NCI-H524 treated with DMSO at 0.1 percent for 48 hours (cell line): ENCODE data around the gene PABPC1L2A.
A peak's percentile ranks its signal among the peaks of the same experiment; 100 is the strongest.
"Not testable (repeated sequence)": the region's sequence is repeated elsewhere in the genome, so short reads cannot be mapped to it uniquely, and the experiment has no call there.

Experiments used
- DNase-seq: peaks from one replicate; lab custom pipeline; 2025; lab: John Stamatoyannopoulos, UW

The PABPC1L2A gene

GRCh38 chrX:73079024-73079562 lies at the start of gene PABPC1L2A:
Gene PABPC1L2A (minus strand): TSS chrX:73079512. CDS start chrX:73079386, 126 bp downstream.
- DNase-seq = not testable (repeated sequence)

DNA sequence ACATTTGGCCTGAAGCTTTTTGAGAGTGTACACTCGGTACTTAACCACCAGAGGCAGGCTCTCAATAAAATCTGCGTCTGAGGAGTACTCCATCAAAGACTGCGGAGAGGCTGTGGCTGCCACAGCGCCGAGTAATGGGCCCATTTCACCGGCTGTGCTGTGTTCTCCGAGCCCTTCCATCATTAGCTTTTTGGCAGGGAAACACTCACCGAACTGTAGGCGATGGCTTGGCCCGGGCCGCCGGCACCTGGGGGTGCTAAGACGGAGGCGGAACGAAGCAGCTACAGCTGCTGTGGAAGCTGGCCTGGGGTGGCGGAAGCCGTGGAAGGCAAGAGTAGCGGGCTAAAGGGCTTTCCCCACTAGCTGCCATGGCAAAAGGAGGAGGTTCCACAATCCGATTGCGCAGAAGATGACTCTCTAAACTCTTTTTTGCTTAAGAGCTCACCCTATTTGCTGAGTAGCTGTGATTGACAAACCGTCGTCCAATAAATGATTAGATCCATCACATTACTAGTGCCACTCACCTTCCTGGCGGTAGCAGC lies 48.5 kb upstream of the PABPC1L2A start:
- DNase-seq = peak; percentile 0

DNA sequence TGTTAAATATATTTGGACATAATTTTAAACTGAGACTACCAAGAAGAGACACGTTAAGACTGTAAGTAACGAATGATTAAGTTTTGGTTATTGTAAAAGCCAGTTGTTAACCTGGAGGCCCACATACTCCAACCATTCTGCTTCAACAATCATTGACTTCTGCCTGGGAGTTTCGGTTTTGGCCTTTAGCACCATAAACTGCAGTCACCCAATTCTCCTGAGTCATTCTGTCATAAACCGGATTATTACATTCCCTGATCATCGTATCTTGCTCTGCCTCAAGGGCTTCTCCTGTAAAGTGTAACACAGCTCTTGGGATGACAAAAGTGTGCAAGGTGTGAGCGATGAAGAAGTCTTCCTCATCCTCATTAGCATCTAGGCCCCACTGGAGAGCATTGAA lies 46.9 kb upstream of the PABPC1L2A start:
- DNase-seq = no peak

DNA sequence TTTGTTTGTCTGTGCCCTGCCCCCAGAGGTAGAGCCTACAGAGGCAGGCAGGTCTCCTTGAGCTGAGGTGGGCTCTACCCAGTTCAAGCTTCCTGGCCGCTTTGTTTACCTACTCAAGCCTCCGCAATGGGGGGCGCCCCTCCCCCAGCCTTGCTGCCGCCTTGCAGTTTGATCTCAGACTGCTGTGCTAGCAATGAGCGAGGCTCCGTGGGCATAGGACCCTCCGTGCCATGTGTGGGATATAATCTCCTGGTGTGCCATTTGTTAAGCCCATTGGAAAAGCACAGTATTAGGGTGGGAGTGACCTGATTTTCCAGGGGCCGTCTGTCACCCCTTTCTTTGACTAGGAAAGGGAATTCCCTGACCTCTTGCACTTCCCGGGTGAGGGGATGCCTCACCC lies 20.2 kb upstream of the PABPC1L2A start:
- DNase-seq = not testable (repeated sequence)

- DNase-seq = not testable (repeated sequence)
Measured at GRCh38 chrX:73086766-73087165, 7.5 kb upstream of the PABPC1L2A start.

GRCh38 chrX:73079884-73080283 lies 572 bp upstream of the PABPC1L2A start:
- not testable (repeated sequence) for DNase-seq

GRCh38 chrX:73078597-73078996 lies 715 bp downstream of the PABPC1L2A start:
- DNase-seq = not testable (repeated sequence)

- DNase-seq = no peak
Measured at GRCh38 chrX:73076838-73077237, 2.5 kb downstream of the PABPC1L2A start.

GRCh38 chrX:73069365-73070035 lies 9.8 kb downstream of the PABPC1L2A start:
- no peak for DNase-seq

DNA sequence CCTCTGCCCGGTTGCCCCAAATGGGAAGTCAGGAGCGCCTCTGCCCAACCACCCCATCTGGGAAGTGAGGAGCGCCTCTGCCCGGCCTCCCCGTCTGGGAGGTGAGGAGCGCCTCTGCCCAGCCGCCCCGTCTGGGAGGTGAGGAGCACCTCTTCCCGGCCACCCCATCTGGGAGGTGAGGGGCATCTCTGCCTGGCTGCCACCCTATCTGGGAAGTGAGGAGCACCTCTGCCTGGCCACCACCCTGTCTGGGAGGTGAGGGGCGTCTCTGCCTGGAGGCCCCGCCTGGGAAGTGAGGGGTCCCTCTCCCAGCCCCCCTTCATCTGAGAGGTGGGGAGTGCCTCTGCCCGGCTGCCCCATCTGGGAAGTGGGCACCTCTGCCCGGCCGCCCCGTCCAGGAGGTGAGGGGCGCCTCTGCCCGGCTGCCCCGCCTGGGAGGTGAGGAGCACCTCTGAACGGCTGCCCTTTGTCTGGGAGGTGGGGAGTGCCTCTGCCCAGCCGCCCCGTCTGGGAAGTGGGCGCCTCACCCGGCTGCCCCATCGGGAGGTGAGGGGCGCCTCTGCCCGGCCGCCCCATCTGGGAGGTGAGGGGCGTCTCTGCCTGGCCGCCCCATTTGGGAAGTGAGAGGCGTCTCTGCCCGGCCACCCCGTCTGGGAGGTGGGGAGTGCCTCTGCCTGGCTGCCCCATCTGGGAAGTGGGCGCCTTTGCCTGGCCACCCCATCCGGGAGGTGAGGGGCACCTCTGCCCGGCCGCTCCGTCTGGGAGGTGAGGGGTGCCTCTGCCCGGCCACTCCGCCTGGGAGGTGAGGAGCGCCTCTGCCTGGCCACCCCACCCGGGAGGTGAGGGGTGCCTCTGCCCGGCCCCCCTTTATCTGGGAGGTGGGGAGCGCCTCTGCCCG lies 10.6 kb downstream of the PABPC1L2A start:
- no peak for DNase-seq

- not testable (repeated sequence) for DNase-seq
Measured at GRCh38 chrX:73067761-73068466, 11.4 kb downstream of the PABPC1L2A start.

DNA sequence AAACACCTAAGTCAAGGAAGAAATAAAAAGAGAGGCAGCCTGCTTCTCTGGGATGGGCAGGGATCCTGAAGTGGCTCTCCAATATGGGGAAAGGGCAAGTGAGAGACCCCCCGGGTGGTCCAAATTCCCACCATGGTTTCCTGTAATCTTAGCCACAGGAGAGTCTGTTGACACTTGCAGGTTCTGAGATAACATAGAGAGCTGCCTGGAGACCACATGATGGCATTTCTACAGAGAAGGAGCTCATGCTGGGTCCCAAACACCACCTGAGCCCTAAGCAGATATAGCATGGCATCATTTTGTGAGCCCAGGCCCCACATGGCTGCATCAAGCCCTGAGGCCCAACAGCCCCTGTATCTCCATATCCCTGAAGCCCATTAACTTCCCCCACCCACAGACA lies 50.4 kb downstream of the PABPC1L2A start:
- DNase-seq = no peak
